Daoy (cell line): ENCODE measurements around the gene FGFR4. TPM values are rescaled to one million over a fixed set of nuclear protein-coding genes. Genes with fewer than 3 reads are reported as not detected.
A peak's percentile ranks its signal among the peaks of the same experiment; 100 is the strongest.

Source experiments
- DNase-seq: peaks from one replicate; pipeline ENCODE4 v3.0.0-alpha.2; 2015; ENCODE audit warnings: low read depth
- total RNA-seq: library from RNA; depleted of rRNA; stranded (reverse); fragments of >200 nt; shearing (Covaris generic); gene quantifications from 2 replicates; pipeline ENCODE4 v1.2.3, GENCODE V29; 2014

FGFR4 gene
- total RNA-seq, 1 experiment from 2014 or later: 0.97 TPM

DNA sequence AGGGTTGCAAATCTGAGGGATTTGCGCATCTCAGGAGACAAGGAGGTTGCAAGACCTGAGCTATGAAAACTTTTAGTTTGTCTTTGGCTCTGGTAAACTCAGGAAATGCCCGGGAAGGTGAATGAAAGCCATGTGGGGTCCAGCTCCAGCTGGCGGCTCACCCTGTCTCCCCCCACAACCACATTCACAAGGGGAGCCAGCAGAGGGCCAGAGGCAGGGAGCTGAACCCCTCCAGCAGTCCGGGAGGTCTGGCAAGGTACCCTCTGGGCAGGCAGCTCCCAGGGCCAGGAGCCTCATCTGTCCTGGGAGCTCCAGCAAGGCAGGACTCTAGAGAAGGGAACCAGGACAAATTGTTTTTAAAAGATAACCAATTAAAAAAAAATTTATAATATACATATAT is 2.5 kb upstream of the FGFR4 start:
- no peak for DNase-seq

DNA sequence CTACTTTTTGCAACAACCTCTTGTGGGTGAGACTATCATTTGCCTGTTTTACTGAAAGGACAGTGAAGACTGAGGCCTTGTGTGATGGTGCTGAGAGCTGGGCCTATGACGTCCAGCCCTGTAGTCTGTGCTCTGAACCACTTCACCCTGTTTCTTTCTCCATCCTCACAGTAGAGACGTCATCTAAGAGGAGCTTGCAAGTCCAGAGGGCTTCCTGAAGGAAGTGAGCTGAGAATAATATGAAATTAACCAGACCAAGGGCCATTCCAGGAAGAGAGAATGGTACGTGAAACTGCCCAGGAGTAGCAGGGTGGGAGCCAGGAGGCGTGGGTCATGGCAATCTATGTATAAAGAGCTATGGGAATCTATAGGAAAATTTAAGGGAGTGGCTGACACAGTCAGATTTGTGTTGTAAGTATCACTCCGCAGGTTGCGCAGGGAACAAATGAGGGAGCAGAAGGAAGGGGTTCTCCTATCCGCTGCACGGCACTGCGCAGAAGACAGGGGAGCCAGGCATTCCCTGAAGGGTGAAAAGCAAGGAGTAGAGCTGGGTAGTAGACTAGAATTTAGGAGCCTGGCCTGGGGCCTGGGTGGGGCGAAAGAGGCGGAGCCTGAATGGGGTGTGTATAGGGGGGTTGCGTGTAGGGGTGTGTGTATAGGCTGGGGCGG is 596 bp upstream of the FGFR4 start:
- no peak for DNase-seq

DNA sequence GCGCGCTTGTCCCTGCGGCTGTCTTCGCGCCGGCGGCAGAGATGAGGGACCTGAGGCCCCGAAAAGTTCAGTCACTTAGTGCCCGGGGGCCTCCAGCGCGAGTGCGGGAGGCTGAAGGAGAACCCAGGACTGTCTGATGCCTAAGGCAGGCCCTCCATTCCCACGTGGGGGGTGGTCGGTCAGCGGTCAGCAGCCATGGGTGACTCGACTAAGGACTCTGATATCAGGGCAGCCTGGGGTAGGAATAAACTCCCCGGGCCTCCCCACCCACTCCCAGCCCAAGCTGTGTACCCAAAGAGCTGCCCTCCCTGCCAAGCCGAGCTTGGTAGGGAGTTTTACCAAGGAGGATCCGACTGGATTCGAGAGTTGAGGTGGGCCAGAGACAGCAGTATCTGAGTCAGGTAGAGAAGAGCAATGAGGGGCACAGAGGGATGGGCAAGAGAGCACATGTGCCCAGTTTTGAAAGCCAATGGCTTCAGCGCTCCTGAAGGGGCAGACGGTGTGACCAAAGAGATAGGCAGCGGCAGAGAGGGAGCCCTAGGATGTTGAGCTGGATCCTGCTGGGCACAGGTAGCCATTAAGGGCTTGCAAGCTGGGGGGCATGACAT is 787 bp downstream of the FGFR4 start:
- DNase-seq: no peak

DNA sequence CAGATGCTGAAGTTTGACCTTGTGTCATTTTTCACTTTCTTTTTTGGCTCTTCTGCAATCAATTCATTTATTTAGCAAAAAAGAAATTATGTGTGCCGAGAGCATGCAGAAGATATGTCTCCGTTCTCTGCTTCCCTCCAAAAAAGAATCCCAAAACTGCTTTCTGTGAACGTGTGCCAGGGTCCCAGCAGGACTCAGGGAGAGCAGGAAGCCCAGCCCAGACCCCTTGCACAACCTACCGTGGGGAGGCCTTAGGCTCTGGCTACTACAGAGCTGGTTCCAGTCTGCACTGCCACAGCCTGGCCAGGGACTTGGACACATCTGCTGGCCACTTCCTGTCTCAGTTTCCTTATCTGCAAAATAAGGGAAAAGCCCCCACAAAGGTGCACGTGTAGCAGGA is 2.4 kb downstream of the FGFR4 start:
- DNase-seq: no peak

DNA sequence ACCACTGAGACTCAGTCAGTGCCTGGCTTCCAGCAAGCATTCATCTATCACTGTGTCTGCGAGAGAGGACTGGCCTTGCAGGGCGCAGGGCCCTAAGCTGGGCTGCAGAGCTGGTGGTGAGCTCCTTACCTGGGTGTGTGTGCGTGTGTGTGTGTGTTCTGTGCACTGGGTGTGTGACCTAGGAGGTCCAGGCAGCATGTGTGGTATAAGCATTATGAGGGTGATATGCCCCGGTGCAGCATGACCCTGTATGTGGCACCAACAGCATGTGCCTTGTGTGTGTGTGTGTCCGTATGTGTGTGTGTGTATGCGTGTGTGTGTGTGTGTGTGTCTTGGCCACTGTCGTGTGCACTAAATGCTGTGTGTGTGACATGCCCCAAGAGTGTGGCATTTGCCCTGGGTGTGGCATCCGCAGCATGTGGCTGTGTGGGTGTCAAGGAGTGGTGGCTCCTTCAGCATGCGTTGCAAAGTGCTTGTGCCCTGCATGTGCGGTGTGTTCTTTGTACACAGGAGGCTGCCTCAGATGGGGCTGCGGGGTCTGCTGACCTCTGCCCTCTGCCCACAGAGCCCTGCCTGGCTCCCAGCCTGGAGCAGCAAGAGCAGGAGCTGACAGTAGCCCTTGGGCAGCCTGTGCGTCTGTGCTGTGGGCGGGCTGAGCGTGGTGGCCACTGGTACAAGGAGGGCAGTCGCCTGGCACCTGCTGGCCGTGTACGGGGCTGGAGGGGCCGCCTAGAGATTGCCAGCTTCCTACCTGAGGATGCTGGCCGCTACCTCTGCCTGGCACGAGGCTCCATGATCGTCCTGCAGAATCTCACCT is 3.3 kb downstream of the FGFR4 start:
- DNase-seq: no peak

DNA sequence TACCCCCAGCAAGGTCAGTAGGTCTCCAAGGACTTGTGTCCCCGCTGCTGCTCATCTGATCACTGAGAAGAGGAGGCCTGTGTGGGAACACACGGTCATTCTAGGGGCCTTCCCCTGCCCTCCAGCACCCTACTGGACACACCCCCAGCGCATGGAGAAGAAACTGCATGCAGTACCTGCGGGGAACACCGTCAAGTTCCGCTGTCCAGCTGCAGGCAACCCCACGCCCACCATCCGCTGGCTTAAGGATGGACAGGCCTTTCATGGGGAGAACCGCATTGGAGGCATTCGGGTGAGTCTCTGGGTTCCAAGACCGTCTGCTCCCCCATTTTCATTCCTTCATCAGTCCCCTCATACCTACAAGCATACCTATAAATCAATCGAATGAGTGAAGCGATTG is 4.1 kb downstream of the FGFR4 start:
- no peak for DNase-seq

DNA sequence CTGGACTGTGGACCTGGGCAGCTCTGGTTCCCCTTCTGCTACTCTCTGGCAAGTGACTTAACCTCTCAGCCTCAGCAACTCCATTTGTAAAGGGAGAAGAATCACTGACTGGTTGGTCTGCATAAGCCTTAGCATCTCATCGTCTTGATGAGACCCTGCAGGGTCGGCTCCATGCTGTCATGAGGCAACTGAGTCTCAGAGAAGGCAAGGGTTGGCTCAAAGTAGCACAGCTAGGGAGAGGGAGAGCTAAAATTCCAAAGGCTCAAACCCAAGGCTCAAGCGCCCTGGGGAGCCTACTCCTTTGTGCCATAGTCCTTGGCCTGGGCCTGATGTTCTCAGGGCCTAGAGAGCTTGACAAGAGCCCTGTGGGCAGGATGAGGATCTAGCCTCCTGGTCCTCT is 4.5 kb downstream of the FGFR4 start:
- DNase-seq: no peak

DNA sequence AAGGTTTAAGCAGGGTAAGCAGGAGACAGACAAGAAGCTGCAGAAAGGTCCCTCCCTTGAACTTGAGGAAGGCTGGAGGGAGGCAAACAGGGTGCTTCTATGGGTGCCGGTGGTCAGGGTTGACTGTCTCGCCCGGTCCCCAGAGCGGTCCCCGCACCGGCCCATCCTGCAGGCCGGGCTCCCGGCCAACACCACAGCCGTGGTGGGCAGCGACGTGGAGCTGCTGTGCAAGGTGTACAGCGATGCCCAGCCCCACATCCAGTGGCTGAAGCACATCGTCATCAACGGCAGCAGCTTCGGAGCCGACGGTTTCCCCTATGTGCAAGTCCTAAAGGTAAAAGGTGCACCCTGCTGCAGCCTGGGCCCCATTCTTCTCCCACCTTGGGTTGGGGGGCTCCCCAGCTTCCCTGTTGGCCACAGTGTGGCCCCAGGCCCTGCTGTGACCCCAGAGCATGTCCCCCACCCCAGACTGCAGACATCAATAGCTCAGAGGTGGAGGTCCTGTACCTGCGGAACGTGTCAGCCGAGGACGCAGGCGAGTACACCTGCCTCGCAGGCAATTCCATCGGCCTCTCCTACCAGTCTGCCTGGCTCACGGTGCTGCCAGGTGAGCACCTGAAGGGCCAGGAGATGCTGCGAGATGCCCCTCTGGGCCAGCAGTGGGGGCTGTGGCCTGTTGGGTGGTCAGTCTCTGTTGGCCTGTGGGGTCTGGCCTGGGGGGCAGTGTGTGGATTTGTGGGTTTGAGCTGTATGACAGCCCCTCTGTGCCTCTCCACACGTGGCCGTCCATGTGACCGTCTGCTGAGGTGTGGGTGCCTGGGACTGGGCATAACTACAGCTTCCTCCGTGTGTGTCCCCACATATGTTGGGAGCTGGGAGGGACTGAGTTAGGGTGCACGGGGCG is 5.7 kb downstream of the FGFR4 start:
- DNase-seq: no peak

DNA sequence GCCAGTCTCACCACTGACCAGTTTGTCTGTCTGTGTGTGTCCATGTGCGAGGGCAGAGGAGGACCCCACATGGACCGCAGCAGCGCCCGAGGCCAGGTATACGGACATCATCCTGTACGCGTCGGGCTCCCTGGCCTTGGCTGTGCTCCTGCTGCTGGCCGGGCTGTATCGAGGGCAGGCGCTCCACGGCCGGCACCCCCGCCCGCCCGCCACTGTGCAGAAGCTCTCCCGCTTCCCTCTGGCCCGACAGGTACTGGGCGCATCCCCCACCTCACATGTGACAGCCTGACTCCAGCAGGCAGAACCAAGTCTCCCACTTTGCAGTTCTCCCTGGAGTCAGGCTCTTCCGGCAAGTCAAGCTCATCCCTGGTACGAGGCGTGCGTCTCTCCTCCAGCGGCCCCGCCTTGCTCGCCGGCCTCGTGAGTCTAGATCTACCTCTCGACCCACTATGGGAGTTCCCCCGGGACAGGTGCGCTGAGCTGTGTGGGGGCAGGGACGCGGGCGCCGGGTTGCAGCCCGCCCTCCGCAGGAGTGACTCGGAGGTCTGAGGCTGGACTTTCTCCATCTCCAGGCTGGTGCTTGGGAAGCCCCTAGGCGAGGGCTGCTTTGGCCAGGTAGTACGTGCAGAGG is 6.5 kb downstream of the FGFR4 start:
- DNase-seq: no peak

DNA sequence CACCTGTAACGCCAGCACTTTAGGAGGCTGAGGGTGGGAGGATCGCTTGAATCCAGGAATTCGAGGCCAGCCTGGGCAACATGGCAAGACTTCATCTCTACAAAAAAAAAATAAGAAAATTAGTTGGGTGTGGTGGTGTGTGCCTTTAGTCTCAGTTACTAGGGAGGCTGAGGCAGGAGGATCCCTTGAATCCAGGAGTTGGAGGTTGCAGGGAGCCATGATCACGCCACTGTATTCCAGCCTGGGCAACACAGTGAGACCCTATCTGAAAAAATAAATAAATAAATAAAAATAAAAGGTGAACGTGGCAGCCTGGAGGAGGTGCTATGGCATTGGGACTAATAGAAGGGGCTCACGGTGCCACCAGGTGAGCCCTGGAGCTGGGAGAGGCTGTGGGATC is 7.1 kb downstream of the FGFR4 start:
- DNase-seq: no peak

DNA sequence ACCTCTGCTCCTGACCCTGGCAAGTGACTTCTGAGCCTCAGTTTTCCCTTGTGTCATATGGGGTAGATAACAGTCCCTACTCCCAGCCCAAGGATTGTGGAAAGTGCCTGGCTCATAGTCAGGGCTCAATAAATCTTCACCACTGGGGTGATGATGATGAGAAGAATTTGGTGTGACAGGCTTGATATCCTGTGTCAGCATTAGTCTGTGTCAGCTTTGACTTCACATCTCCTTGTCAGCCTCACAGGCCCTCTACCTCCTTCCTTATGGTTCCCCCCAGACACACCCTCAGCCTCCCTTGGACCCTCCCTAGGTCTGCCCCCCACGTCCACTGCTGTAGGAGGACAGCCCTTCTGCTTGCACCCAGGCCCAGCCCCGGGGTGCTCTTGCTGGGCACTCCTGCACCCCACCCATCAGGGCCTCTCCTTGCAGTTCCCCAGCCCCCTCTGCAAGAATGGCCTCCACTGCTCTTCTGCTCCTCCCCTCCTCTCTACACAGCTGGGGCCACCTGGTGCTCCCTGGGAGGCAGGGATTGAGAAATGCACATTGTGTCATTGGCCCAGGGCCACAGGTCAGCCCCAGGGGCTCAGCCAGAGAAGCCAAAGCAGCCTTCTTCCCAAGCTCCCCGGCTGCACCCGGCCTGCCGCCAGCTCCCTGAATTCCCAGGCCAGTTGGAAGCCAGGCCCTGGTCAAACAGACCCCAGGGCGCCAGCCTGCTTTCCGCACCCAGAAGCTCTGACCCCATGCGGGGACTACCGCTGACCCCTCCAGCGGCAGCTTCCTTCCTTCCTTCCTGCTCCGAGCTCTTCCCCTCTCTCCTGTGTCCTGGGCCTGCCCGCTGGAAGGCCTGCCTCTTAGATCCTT is 7.7 kb downstream of the FGFR4 start:
- peak; percentile 43 for DNase-seq

DNA sequence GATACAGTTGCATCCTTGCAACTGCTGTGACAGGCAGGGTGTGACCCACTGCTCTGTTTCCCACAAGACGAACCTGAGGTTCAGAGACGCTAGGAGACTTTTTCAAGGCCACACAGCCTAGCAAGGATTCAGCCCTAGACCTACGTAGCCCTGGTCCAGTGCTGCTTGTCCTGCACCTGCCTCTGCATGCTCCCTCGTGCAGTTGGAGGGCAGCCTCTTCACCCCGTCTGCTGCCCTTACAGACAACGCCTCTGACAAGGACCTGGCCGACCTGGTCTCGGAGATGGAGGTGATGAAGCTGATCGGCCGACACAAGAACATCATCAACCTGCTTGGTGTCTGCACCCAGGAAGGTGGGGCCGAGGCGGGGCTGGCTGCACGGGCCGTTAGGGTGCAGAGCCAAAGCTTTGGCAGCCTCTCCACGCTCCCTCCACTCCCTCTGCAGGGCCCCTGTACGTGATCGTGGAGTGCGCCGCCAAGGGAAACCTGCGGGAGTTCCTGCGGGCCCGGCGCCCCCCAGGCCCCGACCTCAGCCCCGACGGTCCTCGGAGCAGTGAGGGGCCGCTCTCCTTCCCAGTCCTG is 8.5 kb downstream of the FGFR4 start:
- DNase-seq: no peak

DNA sequence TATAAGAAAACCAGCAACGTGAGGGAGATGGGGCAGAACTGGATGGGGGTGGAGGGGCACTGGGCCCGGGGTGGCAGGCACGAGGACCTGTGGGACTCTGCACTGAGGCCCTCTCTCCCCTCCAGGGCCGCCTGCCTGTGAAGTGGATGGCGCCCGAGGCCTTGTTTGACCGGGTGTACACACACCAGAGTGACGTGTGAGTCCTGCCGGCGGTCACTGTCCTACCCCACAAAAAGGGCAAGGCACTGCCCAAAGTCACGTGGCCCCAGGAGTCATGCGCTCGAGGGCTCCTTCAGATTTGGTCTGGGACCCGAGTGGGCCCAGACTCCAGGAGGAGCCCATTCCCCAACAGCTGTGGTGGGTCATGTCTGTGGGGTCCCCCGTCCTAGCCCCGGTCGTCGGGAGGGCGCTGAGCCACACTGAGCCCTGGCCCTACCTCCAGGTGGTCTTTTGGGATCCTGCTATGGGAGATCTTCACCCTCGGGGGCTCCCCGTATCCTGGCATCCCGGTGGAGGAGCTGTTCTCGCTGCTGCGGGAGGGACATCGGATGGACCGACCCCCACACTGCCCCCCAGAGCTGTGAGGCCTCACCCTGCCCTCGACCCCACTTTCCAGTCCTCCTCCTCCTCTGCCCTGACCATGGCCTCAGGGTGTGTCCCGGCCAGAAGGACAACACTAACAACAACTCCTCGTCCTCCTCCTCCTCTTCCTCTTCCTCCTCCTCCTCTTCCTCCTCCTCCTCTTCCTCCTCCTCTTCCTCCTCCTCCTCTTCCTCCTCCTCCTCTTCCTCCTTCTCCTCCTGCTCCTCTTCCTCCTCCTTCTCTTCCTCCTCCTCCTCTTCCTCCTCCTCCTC is 9.7 kb downstream of the FGFR4 start:
- no peak for DNase-seq

DNA sequence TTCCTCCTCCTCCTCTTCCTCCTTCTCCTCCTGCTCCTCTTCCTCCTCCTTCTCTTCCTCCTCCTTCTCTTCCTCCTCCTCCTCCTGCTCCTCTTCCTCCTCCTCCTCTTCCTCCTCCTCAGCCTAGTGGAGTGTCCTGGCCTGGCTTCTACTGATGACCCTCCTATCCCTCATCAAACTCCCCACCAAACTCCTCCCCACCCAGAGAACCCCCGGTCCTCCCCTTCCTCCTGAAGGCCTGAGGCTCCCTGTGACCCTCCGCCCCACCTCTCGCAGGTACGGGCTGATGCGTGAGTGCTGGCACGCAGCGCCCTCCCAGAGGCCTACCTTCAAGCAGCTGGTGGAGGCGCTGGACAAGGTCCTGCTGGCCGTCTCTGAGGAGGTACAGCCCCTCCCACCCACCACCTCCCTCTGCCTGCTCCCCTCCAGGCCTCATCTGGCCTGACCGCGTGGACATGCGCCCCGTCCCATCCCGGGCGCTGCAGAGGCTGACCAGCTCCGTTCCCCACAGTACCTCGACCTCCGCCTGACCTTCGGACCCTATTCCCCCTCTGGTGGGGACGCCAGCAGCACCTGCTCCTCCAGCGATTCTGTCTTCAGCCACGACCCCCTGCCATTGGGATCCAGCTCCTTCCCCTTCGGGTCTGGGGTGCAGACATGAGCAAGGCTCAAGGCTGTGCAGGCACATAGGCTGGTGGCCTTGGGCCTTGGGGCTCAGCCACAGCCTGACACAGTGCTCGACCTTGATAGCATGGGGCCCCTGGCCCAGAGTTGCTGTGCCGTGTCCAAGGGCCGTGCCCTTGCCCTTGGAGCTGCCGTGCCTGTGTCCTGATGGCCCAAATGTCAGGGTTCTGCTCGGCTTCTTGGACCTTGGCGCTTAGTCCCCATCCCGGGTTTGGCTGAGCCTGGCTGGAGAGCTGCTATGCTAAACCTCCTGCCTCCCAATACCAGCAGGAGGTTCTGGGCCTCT is 10.6 kb downstream of the FGFR4 start:
- no peak for DNase-seq

DNA sequence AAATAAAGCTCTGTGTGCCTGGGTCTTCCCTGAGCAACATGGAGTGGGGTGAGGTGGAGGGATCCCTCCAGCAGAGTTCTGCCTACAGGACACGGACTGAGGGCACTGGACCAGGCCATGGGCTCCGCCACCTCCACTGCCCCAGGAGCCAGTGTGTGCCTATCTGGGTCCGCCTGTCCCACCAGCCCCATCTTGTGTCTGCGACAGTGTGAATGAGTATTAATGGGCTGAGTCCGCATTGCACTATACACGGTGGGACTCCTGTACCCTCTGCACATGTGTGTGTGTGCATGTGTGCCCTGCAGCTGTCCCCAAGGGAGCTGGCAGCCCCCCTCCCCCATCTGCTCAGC is 11.4 kb downstream of the FGFR4 start:
- no peak for DNase-seq

DNA sequence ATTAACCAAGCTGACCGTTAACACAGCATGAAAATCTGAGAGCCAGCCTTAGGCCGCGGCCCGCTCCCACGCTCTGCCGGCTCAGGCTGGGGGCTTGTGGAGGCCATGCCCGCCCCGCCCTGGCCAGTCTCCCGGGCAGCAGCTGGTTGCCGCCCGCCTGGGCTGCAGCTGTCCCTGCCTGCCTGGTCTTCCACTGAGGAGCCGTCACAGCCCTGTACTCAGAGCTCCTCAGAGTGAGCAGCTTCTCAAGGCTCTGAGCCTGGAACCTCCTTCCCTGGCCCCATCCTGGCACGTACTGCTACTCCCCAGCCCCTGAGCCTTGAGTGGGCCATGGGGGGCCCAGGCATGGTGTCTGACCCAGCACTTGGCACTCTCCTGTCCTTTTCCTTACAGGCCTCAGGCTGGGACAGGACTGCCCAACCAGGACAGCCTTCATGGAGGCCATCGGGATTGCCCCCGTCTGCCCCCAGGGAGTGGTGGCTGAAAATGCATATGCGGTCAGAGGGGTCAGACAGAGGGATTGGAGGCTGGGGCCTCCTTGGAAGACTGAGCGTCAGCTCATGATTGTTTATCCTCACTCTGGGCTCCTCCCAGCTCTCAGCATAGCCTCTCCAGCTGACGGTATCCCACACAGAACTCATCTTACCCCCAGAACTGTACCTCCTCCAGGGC is 11.9 kb downstream of the FGFR4 start:
- no peak for DNase-seq

DNA sequence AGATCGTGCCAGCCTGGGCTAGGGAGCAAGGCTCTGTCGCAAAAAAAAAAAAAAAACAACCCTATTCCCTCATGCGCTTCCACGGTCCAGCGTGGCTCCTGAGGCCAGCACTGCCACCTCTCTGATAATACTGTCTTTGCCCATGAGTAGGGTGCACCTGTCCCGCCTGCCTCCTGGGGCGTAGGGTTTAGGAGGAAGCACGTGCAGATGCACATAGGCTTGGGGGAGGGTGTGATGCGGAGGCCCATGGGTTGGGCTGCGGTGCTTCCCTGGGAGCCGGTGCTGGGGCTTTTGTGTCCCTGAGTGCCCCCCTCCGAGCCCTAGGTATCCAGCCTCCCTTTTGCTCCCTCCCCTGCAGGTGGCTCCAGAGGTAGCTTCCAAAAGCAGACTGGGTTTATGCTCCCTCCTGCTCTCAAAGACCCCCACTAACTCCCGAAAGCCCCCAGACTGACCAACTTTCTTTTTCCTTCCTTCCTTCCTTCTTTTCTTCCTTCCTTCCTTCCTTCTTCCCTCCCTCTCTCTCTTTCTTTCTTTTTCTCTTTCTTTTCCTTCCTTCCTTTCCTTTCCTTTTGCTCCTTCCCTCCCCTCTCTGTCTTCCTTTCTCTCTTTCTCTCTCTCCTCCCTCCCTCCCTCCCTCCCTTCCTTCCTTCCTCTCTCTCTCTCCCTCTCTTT is 12.8 kb downstream of the FGFR4 start:
- no peak for DNase-seq
